Measurements from ENCODE around the gene PHC3. TPM values are rescaled to one million over a fixed set of nuclear protein-coding genes. Genes with fewer than 3 reads are reported as not detected.

PHC3 gene
- total and polyA plus RNA-seq, 2 of the 13 experiments (the other 11 are each of a cell fraction or from before 2014, with no cell fraction given) = 24.1 to 49.0 TPM

DNA sequence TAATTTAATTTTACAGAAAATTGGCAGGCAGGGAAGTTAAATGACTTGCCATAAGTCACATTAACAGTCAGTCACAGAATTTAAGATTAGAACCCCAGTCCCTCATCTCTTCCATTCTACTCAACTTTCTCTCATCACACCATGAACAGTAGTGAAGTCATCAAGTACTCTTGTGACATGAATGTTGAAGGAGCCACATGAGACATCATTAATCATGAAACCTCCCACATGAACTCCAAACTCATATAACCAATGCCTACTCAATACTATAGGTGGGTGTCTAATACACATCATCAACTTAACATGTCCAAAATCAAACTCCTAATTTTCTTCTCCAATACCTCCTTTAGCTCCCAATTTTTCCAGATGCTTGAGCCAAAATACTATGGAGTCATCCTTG, 19.5 kb downstream of the PHC3 start:
- DNase-seq (ENCODE audit: low spot score) (no peak), ATAC-seq (no peak), FAIRE-seq (no peak)
- BruUV-seq (replicated peaks) = no TSS peak
- Histone ChIP-seq H3K9me3 (ENCODE audit: low read length) (no peaks in the 10 kb centered on the region), H3K27ac (ENCODE audit: extremely low read length, insufficient read depth, low read length) (no peak overlapping the region), H3K4me2 (ENCODE audit: low read depth, low read length) (no peak overlapping the region), H3K4me1 (ENCODE audit: insufficient read depth, low read length) (peaks cover 19% of the 10 kb centered on the region), H3K27me3 (ENCODE audit: control insufficient read depth in 1 of 2, insufficient read depth in 2 of 2, low read length in 2 of 2) (no peaks in the 10 kb centered on the region), H2AFZ (ENCODE audit: low read length) (no peak overlapping the region), H3K4me3 (replicated peaks in 1 of 3; ENCODE audit: insufficient read depth in 1 of 3, low read depth in 2 of 3, low read length in 3 of 3) (no peak overlapping the region), H4K20me1 (ENCODE audit: insufficient read depth, low read length) (peaks cover 4% of the 10 kb centered on the region; the same call in 1 of the 2 replicates), H3K79me2 (ENCODE audit: insufficient read depth, low read length) (peaks cover 71% of the 10 kb centered on the region), H3K9ac (ENCODE audit: insufficient read depth, low read depth, low read length) (no peak overlapping the region), H3K36me3 (replicated peaks in 1 of 2; ENCODE audit: control insufficient read depth in 1 of 2, insufficient read depth in 2 of 2, low read length in 2 of 2) (peaks cover 3 to 33% of the 10 kb centered on the region in 2 experiments; a peak in 4 of 5 replicates)
- no peak for TF ChIP-seq U2AF2 (IDR thresholded peaks at IDR 0.05; ENCODE audit: low read depth, low read length)
- no peak for TF ChIP-seq SRSF1 (optimal IDR thresholded peaks at IDR 0.05; ENCODE audit: low read depth, low read length)
- TF ChIP-seq, protein P1, sequence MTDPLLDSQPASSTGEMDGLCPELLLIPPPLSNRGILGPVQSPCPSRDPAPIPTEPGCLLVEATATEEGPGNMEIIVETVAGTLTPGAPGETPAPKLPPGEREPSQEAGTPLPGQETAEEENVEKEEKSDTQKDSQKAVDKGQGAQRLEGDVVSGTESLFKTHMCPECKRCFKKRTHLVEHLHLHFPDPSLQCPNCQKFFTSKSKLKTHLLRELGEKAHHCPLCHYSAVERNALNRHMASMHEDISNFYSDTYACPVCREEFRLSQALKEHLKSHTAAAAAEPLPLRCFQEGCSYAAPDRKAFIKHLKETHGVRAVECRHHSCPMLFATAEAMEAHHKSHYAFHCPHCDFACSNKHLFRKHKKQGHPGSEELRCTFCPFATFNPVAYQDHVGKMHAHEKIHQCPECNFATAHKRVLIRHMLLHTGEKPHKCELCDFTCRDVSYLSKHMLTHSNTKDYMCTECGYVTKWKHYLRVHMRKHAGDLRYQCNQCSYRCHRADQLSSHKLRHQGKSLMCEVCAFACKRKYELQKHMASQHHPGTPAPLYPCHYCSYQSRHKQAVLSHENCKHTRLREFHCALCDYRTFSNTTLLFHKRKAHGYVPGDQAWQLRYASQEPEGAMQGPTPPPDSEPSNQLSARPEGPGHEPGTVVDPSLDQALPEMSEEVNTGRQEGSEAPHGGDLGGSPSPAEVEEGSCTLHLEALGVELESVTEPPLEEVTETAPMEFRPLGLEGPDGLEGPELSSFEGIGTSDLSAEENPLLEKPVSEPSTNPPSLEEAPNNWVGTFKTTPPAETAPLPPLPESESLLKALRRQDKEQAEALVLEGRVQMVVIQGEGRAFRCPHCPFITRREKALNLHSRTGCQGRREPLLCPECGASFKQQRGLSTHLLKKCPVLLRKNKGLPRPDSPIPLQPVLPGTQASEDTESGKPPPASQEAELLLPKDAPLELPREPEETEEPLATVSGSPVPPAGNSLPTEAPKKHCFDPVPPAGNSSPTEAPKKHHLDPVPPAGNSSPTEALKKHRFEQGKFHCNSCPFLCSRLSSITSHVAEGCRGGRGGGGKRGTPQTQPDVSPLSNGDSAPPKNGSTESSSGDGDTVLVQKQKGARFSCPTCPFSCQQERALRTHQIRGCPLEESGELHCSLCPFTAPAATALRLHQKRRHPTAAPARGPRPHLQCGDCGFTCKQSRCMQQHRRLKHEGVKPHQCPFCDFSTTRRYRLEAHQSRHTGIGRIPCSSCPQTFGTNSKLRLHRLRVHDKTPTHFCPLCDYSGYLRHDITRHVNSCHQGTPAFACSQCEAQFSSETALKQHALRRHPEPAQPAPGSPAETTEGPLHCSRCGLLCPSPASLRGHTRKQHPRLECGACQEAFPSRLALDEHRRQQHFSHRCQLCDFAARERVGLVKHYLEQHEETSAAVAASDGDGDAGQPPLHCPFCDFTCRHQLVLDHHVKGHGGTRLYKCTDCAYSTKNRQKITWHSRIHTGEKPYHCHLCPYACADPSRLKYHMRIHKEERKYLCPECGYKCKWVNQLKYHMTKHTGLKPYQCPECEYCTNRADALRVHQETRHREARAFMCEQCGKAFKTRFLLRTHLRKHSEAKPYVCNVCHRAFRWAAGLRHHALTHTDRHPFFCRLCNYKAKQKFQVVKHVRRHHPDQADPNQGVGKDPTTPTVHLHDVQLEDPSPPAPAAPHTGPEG (CRISPR knock-in tag; IDR thresholded peaks at IDR 0.05) = no peak
- TF ChIP-seq, protein P2, sequence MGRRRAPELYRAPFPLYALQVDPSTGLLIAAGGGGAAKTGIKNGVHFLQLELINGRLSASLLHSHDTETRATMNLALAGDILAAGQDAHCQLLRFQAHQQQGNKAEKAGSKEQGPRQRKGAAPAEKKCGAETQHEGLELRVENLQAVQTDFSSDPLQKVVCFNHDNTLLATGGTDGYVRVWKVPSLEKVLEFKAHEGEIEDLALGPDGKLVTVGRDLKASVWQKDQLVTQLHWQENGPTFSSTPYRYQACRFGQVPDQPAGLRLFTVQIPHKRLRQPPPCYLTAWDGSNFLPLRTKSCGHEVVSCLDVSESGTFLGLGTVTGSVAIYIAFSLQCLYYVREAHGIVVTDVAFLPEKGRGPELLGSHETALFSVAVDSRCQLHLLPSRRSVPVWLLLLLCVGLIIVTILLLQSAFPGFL (CRISPR knock-in tag; IDR thresholded peaks at IDR 0.05) = no peak
- no peak for TF ChIP-seq ZNF558 (CRISPR knock-in tag; IDR thresholded peaks at IDR 0.05; ENCODE audit: borderline replicate concordance)
- TF ChIP-seq RXRB (CRISPR knock-in tag; IDR thresholded peaks at IDR 0.05; ENCODE audit: borderline replicate concordance) = no peak
- TF ChIP-seq ADNP (CRISPR knock-in tag; IDR thresholded peaks at IDR 0.05) = no peak
- no peak for TF ChIP-seq ELF1 (CRISPR knock-in tag; IDR thresholded peaks at IDR 0.05)
- no peak for TF ChIP-seq ZNF746 (CRISPR knock-in tag; IDR thresholded peaks at IDR 0.05)
- TF ChIP-seq TMF1 (CRISPR knock-in tag; IDR thresholded peaks at IDR 0.05; ENCODE audit: low read depth) = no peak
- in situ Hi-C loops (cut with HindIII; ENCODE audit: extremely low pct_ligation_motif_present, low pct_unique_long_range_greater_than_20kb) (no loop called here), intact Hi-C loops (cut with micrococcal nuclease; ENCODE audit: unreplicated experiment) (no loop called here)
- CTCF ChIA-PET (ENCODE audit: low intra/inter-chr PET ratio, low total read pairs) = no interaction called here
- POLR2A ChIA-PET = no interaction called here
